ENCODE data around the gene CSKMT.
"Not testable (repeated sequence)": the region's sequence is repeated elsewhere in the genome, so short reads cannot be mapped to it uniquely, and the experiment has no call there.

CSKMT gene

GRCh38 chr11:62648185-62648966, 16.7 kb upstream of the CSKMT start:
- no peak for TF ChIP-seq CTCF (conservative IDR thresholded peaks at IDR 0.05; ENCODE audit: low read depth, low read length)
- H3K4me3 ChIP-seq (ENCODE audit: low read depth, low read length), result no peak overlapping the region
- DNase-seq (ENCODE audit: low read depth), result no peak

DNA sequence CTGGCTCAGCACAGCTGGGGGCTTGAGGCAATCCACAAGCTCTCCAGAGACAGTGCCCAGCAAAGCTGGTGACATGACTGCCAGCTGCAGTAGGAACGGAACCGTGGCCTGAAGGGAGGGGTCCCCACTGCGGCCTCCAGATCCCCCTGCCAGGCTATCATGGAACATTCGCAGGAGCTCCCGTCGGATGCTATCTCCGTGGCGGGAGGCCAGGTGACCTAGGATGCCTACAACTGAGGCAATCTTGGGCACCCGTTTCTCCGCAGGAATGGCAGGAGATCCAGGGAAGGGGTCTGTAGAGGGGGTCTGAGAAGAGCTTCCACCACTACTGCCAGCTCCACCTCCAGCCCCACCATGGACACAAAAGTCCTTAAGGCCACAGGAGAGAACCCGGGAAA, 16.1 kb upstream of the CSKMT start:
- no peak for TF ChIP-seq CTCF (conservative IDR thresholded peaks at IDR 0.05; ENCODE audit: low read depth, low read length)
- no peak overlapping the region for H3K4me3 ChIP-seq (ENCODE audit: low read depth, low read length)
- no peak for DNase-seq (ENCODE audit: low read depth)

- TF ChIP-seq CTCF (conservative IDR thresholded peaks at IDR 0.05; ENCODE audit: low read depth, low read length), result no peak
- no peak for DNase-seq (ENCODE audit: low read depth)
- no peak overlapping the region for H3K4me3 ChIP-seq (ENCODE audit: low read depth, low read length)
These were observed 15.6 kb upstream of the CSKMT start for GRCh38 chr11:62649486-62649885.

DNA sequence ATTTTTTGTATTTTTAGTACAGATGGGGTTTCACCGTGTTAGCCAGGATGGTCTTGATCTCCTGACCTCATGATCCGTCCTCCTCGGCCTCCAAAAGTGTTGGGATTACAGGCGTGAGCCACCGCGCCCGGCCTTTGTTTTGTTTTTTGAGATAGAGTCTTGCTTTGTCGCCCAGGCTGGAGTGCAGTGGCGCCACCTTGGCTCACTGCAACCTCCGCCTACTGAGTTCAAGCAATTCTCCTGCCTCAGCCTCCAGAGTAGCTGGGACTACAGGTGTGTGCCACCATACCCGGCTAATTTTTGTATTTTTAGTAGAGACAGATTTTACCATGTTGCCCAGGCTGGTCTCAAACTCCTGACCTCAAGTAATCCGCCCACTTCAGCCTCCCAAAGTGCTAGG, 14.8 kb upstream of the CSKMT start:
- not testable (repeated sequence) for DNase-seq (ENCODE audit: low read depth); H3K4me3 ChIP-seq (ENCODE audit: low read depth, low read length)

DNA sequence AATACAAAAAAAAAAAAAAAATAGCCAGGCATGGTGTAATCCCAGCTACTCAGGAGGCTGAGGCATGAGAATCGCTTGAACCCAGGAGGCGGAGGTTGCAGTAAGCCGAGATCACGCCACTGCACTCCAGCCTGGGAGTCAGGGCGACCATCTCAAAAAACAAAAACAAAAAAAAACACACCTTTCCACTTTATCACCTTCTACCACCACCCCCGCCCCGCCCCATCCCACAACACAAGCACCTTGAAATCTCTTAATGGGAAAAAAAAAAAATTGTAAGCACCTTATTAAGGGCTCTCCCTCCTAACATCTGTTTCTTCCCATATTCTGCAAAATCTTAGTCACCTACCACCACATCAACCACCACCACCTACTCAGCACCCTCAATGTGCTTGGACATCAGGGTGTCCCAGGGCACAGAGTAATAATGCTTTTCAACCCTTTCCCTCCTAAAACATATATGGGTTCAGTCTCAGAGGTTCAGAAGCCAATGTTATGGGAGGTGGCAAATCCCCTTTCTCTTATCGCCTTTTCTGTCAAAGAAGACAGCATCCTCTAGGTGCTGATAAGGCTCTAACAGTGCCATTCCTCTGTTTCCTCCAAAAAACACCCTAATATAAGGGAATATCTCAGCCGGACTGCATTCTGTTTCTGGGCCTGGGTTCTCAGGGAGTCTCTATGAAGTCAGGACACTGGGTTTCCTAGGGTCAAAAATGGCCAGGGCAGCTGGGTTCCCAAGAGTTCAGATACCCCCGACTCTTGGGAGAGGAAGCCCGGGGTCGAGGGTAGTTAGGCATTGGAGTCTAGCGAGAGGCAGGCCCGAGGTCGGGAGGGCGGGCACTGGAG, 12.7 kb upstream of the CSKMT start:
- TF ChIP-seq CTCF (conservative IDR thresholded peaks at IDR 0.05; ENCODE audit: low read depth, low read length), result no peak
- no peak for DNase-seq (ENCODE audit: low read depth)
- H3K4me3 ChIP-seq (ENCODE audit: low read depth, low read length), result peak overlapping the region; percentile 87

DNA sequence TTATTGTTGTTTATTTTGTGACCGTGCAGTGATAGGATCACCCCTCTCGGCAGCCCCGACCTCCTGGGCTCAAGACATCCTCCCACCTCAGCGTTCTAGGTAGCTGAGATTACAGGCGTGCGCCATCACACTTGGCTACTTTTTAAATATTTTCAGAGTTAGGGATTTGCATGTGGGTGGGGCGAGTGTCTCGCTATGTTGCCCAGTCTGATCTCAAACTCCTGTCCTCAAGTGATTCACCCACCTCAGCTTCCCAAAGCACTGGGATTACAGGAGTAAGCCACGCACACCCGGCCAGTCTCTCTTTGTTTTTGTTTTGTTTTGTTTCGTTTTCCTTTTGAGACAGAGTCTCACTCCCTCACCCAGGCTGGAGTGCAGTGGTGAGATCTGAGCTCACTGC, 10.8 kb upstream of the CSKMT start:
- H3K4me3 ChIP-seq (ENCODE audit: low read depth, low read length), result no peak overlapping the region

More for the DNA sequence above, 10.8 kb upstream of the CSKMT start:
- no peak for DNase-seq (ENCODE audit: low read depth)
- TF ChIP-seq CTCF (conservative IDR thresholded peaks at IDR 0.05; ENCODE audit: low read depth, low read length), result no peak
